HepG2 (cell line): ENCODE measurements around the gene FETUB. TPM values are rescaled to one million over a fixed set of nuclear protein-coding genes. Genes with fewer than 3 reads are reported as not detected.
A peak's percentile ranks its signal among the peaks of the same experiment; 100 is the strongest.

Experiments
- AGO2 ChIP-seq: fragments of 200-400 bp; formaldehyde crosslinking; optimal IDR thresholded peaks from 2 replicates; pipeline ENCODE3; 2017; ENCODE audit warnings: mild to moderate bottlenecking, low read depth, low read length, moderate library complexity
- BCL6 ChIP-seq: IDR thresholded peaks from 2 replicates; pipeline ENCODE4 v1.6.1; 2016; ENCODE audit warnings: missing genetic modification reagents, missing compliant biosample characterization
- BRD4 ChIP-seq: sonication (generic); formaldehyde crosslinking; IDR thresholded peaks from 2 replicates; pipeline ENCODE4 v1.4.0; 2020; ENCODE audit warnings: missing genetic modification reagents
- DPF2 ChIP-seq: sonication (generic); formaldehyde crosslinking; IDR thresholded peaks from 2 replicates; pipeline ENCODE4 v1.4.0; 2020; ENCODE audit warnings: mild to moderate bottlenecking, low read depth, missing genetic modification reagents, borderline replicate concordance
- MBNL3 ChIP-seq: fragments of 250-450 bp; sonication (Bioruptor Pico); conservative IDR thresholded peaks from 2 replicates; pipeline ENCODE4 v1.8.0; 2022; ENCODE audit warnings: mild to moderate bottlenecking, inconsistent platforms
- ONECUT2 ChIP-seq: sonication (generic); formaldehyde crosslinking; IDR thresholded peaks from 2 replicates; pipeline ENCODE4 v1.4.0; 2020; ENCODE audit warnings: missing genetic modification reagents
- PHF8 ChIP-seq: sonication (generic); formaldehyde crosslinking; IDR thresholded peaks from 2 replicates; pipeline ENCODE4 v1.5.0; 2020; ENCODE audit warnings: missing genetic modification reagents
- TARDBP ChIP-seq: sonication (generic); formaldehyde crosslinking; IDR thresholded peaks from 2 replicates; pipeline ENCODE4 v1.8.0; 2022; ENCODE audit warnings: mild to moderate bottlenecking, missing genetic modification reagents
- ZBTB42 ChIP-seq: sonication (generic); formaldehyde crosslinking; IDR thresholded peaks from 2 replicates; pipeline ENCODE4 v1.5.0; 2020; ENCODE audit warnings: mild to moderate bottlenecking, missing genetic modification reagents
- ZFP36L2 ChIP-seq: sonication (generic); formaldehyde crosslinking; IDR thresholded peaks from 2 replicates; pipeline ENCODE4 v1.4.0; 2020; ENCODE audit warnings: missing genetic modification reagents
- ZFP62 ChIP-seq: sonication (generic); formaldehyde crosslinking; IDR thresholded peaks from 2 replicates; pipeline ENCODE4 v1.4.0; 2020; ENCODE audit warnings: missing genetic modification reagents
- ZNF253 ChIP-seq: sonication (generic); formaldehyde crosslinking; IDR thresholded peaks from 2 replicates; pipeline ENCODE4 v1.8.0; 2022; ENCODE audit warnings: mild to moderate bottlenecking, missing genetic modification reagents, borderline replicate concordance
- ZNF432 ChIP-seq: sonication (generic); formaldehyde crosslinking; IDR thresholded peaks from 2 replicates; pipeline ENCODE4 v1.5.0; 2020; ENCODE audit warnings: missing genetic modification reagents, mild to moderate bottlenecking, borderline replicate concordance
- ZNF441 ChIP-seq: sonication (generic); formaldehyde crosslinking; IDR thresholded peaks from 2 replicates; pipeline ENCODE4 v1.7.0; 2021; ENCODE audit warnings: missing genetic modification reagents, borderline replicate concordance
- ZNF572 ChIP-seq: sonication (generic); formaldehyde crosslinking; IDR thresholded peaks from 2 replicates; pipeline ENCODE4 v1.5.1; 2020; ENCODE audit warnings: mild to moderate bottlenecking, missing genetic modification reagents
- ZNF761 ChIP-seq: sonication (generic); formaldehyde crosslinking; conservative IDR thresholded peaks from 2 replicates; pipeline ENCODE4 v1.4.0; 2020; ENCODE audit warnings: mild to moderate bottlenecking, missing genetic modification reagents
- polyA plus RNA-seq, 8 experiments: library from polyadenylated mRNA; depleted of rRNA in 3 of 8; stranded (reverse) in 7 of 8; unstranded in 1 of 8; fragments of >200 nt; fragmentation: Illumina TruSeq in 4 of 8; extraction: Trizol in 4 of 8; gene quantifications; 2 replicates each; pipeline versions ENCODE4 v1.2.1 to v1.2.3, GENCODE V29; 2011 to 2016; ENCODE audit warnings: low read depth in 4 of 8, missing spikeins in 1 of 8, mixed read lengths in 1 of 8; ENCODE audit not compliant: insufficient read depth in 1 of 8
- total RNA-seq, 5 experiments: library from RNA; depleted of rRNA; stranded (reverse); fragments of >200 nt; fragmentation: Illumina TruSeq; extraction: Trizol; gene quantifications; 2 replicates each; pipeline ENCODE4 v1.2.3, GENCODE V29; 2016; ENCODE audit warnings: low read depth in 1 of 5
- TF ChIP-seq, protein P1 (sequence below): IDR thresholded peaks from 2 replicates; pipeline ENCODE4 v1.6.1; 2016
- TF ChIP-seq, protein P2 (sequence below): sonication (generic); formaldehyde crosslinking; conservative IDR thresholded peaks from 2 replicates; pipeline ENCODE4 v1.4.0; 2020; ENCODE audit warnings: missing genetic modification reagents
- TF ChIP-seq, protein P3 (sequence below): sonication (generic); formaldehyde crosslinking; conservative IDR thresholded peaks from 2 replicates; pipeline ENCODE4 v1.5.0; 2020; ENCODE audit warnings: missing genetic modification reagents
- TF ChIP-seq, protein P4 (sequence below): sonication (generic); formaldehyde crosslinking; conservative IDR thresholded peaks from 2 replicates; pipeline ENCODE4 v1.8.0; 2022; ENCODE audit warnings: missing genetic modification reagents
- TF ChIP-seq, protein P5 (sequence below): sonication (generic); formaldehyde crosslinking; IDR thresholded peaks from 2 replicates; pipeline ENCODE4 v1.8.0; 2022; ENCODE audit warnings: mild to moderate bottlenecking, missing genetic modification reagents, moderate library complexity
- TF ChIP-seq, protein P6 (sequence below): sonication (generic); formaldehyde crosslinking; IDR thresholded peaks from 2 replicates; pipeline ENCODE4 v1.4.0; 2020; ENCODE audit warnings: missing genetic modification reagents, low read depth, mild to moderate bottlenecking, borderline replicate concordance

The FETUB gene
- total and polyA plus RNA-seq, 2 of the 13 experiments (the other 11 are each of a cell fraction or from before 2014, with no cell fraction given) = 2.1 to 4.4 TPM

DNA sequence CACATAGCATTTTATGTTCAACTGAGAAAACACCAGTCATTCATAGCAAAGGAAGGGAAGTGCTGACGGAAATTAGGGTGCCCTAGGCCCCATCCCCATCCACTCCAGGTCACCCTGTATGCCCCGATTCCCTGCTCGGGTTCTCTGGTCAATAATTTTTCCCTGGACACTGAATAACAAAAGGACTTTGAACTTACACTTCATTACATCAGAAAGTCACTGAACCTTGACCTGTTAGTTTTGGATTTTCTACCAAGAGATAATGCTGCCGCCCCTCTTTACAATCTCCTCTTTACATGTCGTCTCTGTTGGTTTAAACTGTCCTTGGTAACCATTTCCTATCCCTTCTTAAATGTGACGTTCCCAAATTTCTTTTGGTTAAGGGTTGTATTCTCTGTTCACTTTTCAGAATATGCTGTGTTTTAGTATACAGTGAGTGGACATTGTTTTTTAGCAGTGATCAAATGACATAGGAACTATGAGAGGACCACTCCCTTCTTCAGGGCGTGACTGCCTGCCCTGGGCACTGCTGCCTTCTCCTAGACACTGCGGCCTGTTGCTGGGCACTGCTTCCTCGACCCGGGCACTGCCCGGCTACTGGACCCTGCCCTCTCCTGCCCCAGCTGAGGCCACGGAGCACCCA, 40.9 kb upstream of the FETUB start (continued):
- TF ChIP-seq, protein P1, sequence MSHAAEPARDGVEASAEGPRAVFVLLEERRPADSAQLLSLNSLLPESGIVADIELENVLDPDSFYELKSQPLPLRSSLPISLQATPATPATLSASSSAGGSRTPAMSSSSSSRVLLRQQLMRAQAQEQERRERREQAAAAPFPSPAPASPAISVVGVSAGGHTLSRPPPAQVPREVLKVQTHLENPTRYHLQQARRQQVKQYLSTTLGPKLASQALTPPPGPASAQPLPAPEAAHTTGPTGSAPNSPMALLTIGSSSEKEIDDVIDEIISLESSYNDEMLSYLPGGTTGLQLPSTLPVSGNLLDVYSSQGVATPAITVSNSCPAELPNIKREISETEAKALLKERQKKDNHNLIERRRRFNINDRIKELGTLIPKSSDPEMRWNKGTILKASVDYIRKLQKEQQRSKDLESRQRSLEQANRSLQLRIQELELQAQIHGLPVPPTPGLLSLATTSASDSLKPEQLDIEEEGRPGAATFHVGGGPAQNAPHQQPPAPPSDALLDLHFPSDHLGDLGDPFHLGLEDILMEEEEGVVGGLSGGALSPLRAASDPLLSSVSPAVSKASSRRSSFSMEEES = peak; percentile 76; the same call in 1 of the 2 replicates
- TF ChIP-seq BRD4 (CRISPR knock-in tag) (no peak), ZFP36L2 (CRISPR knock-in tag) (no peak), AGO2 (no peak), ZNF441 (no peak), ZNF253 (CRISPR knock-in tag) (no peak), ONECUT2 (CRISPR knock-in tag) (peak; percentile 89), DPF2 (CRISPR knock-in tag) (peak; percentile 79; the same call in 1 of the 2 replicates), BCL6 (peak; percentile 87), MBNL3 (CRISPR knock-in tag) (no peak), ZNF432 (no peak), PHF8 (CRISPR knock-in tag) (0 out of 2 replicates have a peak, but pooled peaks have one; percentile 7), ZNF572 (CRISPR knock-in tag) (no peak), ZFP62 (CRISPR knock-in tag) (no peak), ZNF761 (no peak), TARDBP (CRISPR knock-in tag) (peak; percentile 47; the same call in 1 of the 2 replicates), ZBTB42 (CRISPR knock-in tag) (no peak)
- TF ChIP-seq, protein P2, sequence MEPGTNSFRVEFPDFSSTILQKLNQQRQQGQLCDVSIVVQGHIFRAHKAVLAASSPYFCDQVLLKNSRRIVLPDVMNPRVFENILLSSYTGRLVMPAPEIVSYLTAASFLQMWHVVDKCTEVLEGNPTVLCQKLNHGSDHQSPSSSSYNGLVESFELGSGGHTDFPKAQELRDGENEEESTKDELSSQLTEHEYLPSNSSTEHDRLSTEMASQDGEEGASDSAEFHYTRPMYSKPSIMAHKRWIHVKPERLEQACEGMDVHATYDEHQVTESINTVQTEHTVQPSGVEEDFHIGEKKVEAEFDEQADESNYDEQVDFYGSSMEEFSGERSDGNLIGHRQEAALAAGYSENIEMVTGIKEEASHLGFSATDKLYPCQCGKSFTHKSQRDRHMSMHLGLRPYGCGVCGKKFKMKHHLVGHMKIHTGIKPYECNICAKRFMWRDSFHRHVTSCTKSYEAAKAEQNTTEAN = peak; percentile 90
- TF ChIP-seq, protein P3, sequence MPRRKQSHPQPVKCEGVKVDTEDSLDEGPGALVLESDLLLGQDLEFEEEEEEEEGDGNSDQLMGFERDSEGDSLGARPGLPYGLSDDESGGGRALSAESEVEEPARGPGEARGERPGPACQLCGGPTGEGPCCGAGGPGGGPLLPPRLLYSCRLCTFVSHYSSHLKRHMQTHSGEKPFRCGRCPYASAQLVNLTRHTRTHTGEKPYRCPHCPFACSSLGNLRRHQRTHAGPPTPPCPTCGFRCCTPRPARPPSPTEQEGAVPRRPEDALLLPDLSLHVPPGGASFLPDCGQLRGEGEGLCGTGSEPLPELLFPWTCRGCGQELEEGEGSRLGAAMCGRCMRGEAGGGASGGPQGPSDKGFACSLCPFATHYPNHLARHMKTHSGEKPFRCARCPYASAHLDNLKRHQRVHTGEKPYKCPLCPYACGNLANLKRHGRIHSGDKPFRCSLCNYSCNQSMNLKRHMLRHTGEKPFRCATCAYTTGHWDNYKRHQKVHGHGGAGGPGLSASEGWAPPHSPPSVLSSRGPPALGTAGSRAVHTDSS (CRISPR knock-in tag) = no peak
- TF ChIP-seq, protein P4, sequence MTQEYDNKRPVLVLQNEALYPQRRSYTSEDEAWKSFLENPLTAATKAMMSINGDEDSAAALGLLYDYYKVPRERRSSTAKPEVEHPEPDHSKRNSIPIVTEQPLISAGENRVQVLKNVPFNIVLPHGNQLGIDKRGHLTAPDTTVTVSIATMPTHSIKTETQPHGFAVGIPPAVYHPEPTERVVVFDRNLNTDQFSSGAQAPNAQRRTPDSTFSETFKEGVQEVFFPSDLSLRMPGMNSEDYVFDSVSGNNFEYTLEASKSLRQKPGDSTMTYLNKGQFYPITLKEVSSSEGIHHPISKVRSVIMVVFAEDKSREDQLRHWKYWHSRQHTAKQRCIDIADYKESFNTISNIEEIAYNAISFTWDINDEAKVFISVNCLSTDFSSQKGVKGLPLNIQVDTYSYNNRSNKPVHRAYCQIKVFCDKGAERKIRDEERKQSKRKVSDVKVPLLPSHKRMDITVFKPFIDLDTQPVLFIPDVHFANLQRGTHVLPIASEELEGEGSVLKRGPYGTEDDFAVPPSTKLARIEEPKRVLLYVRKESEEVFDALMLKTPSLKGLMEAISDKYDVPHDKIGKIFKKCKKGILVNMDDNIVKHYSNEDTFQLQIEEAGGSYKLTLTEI (CRISPR knock-in tag) = no peak
- TF ChIP-seq, protein P5, sequence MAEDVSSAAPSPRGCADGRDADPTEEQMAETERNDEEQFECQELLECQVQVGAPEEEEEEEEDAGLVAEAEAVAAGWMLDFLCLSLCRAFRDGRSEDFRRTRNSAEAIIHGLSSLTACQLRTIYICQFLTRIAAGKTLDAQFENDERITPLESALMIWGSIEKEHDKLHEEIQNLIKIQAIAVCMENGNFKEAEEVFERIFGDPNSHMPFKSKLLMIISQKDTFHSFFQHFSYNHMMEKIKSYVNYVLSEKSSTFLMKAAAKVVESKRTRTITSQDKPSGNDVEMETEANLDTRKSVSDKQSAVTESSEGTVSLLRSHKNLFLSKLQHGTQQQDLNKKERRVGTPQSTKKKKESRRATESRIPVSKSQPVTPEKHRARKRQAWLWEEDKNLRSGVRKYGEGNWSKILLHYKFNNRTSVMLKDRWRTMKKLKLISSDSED = no peak
- TF ChIP-seq, protein P6, sequence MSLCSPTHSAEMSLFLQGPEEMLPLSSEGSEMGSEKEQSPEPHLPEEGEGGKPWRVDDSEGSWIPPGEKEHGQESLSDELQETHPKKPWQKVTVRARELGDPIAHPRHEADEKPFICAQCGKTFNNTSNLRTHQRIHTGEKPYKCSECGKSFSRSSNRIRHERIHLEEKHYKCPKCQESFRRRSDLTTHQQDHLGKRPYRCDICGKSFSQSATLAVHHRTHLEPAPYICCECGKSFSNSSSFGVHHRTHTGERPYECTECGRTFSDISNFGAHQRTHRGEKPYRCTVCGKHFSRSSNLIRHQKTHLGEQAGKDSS (CRISPR knock-in tag) = no peak; the same call in 1 of the 2 replicates
